Omental fat pad (tissue), 4 donors: ENCODE data around the gene DLD. TPM values are rescaled to one million over a fixed set of nuclear protein-coding genes. Genes with fewer than 3 reads are reported as not detected.

Experiments used
- ATAC-seq: fragments of 150-250 bp; one replicate; pipeline ENCODE4 v1.9.1; 2016; ENCODE audit warnings: mild to moderate bottlenecking, moderate library complexity; ENCODE audit not compliant: low FRiP score
- DNase-seq: peaks from one replicate; pipeline ENCODE4 v3.0.0-alpha.2; 2019; ENCODE audit warnings: low spot score
- CTCF ChIP-seq, 3 donors: fragments of 450-650 bp; IDR thresholded peaks; one replicate each; pipeline ENCODE4 v1.5.1; 2016 to 2017; ENCODE audit warnings: antibody characterized with exemption in 3 of 3, mild to moderate bottlenecking in 3 of 3, moderate library complexity in 2 of 3
- total RNA-seq, 4 donors: library from RNA; depleted of rRNA; stranded (reverse); fragments of >200 nt; gene quantifications; one replicate each; pipeline ENCODE4 v1.1.0, GENCODE V29; 2016

DLD gene
- total RNA-seq, 4 donors from 2014 or later, result 46.0 to 112 (median 59.2) TPM

GRCh38 chr7:107850643-107851042 lies 40.3 kb upstream of the DLD start:
- TF ChIP-seq CTCF (IDR thresholded peaks at IDR 0.05), result no peak
- DNase-seq (no peak), ATAC-seq (no peak)

GRCh38 chr7:107854454-107854853 lies 36.5 kb upstream of the DLD start:
- no peak for TF ChIP-seq CTCF (IDR thresholded peaks at IDR 0.05)
- DNase-seq (no peak), ATAC-seq (no peak)

GRCh38 chr7:107854989-107855388 lies 36.0 kb upstream of the DLD start:
- no peak for ATAC-seq
- TF ChIP-seq CTCF (IDR thresholded peaks at IDR 0.05), result no peak
- no peak for DNase-seq

GRCh38 chr7:107856806-107857540 lies 34.0 kb upstream of the DLD start:
- DNase-seq (no peak), ATAC-seq (no peak)
- TF ChIP-seq CTCF (IDR thresholded peaks at IDR 0.05), result no peak

GRCh38 chr7:107857541-107857912 lies 33.5 kb upstream of the DLD start:
- ATAC-seq (no peak), DNase-seq (no peak)
- TF ChIP-seq CTCF (IDR thresholded peaks at IDR 0.05), result no peak

- DNase-seq (no peak), ATAC-seq (no peak)
- TF ChIP-seq CTCF (IDR thresholded peaks at IDR 0.05), result no peak
Observed at GRCh38 chr7:107858280-107858679, 32.7 kb upstream of the DLD start.

- ATAC-seq, result no peak
- TF ChIP-seq CTCF (IDR thresholded peaks at IDR 0.05), result no peak
- no peak for DNase-seq
Observed at GRCh38 chr7:107860279-107860961, 30.6 kb upstream of the DLD start.
